GM12892 (cell line): ENCODE measurements around the gene GANAB.

Experiments used
- POLR2A ChIP-seq: IDR thresholded peaks from 2 replicates; pipeline ENCODE4 v1.6.1; 2011; ENCODE audit warnings: low read depth, low read length, control low read depth
- POLR2AphosphoS5 ChIP-seq: IDR thresholded peaks from 2 replicates; pipeline ENCODE4 v1.6.1; 2011; ENCODE audit warnings: low read depth, low read length, control low read depth
- TAF1 ChIP-seq: IDR thresholded peaks from 2 replicates; pipeline ENCODE4 v1.6.1; 2011; ENCODE audit warnings: low read depth, mild to moderate bottlenecking, control low read depth, low read length, borderline replicate concordance

- TF ChIP-seq POLR2A: no peak
- no peak for TF ChIP-seq POLR2AphosphoS5
- TF ChIP-seq TAF1: no peak
Observed at GRCh38 chr11:62678433-62678769, 32.0 kb upstream of the GANAB start.
